IPS-NIHi7 (cell line): ENCODE results near the gene CSAG1.
"Not testable (repeated sequence)": the region's sequence is repeated elsewhere in the genome, so short reads cannot be mapped to it uniquely, and the experiment has no call there.

Experiments used
- DNase-seq: peaks from one replicate; pipeline ENCODE4 v3.0.0; 2012; ENCODE audit warnings: mixed read lengths; ENCODE audit errors: extremely low spot score

Gene CSAG1

DNA sequence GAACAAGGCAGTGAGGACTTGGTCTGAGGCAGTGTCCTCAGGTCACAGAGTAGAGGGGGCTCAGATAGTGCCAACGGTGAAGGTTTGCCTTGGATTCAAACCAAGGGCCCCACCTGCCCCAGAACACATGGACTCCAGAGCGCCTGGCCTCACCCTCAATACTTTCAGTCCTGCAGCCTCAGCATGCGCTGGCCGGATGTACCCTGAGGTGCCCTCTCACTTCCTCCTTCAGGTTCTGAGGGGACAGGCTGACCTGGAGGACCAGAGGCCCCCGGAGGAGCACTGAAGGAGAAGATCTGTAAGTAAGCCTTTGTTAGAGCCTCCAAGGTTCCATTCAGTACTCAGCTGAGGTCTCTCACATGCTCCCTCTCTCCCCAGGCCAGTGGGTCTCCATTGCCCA is 33.1 kb downstream of the CSAG1 start:
- DNase-seq = not testable (repeated sequence)

DNA sequence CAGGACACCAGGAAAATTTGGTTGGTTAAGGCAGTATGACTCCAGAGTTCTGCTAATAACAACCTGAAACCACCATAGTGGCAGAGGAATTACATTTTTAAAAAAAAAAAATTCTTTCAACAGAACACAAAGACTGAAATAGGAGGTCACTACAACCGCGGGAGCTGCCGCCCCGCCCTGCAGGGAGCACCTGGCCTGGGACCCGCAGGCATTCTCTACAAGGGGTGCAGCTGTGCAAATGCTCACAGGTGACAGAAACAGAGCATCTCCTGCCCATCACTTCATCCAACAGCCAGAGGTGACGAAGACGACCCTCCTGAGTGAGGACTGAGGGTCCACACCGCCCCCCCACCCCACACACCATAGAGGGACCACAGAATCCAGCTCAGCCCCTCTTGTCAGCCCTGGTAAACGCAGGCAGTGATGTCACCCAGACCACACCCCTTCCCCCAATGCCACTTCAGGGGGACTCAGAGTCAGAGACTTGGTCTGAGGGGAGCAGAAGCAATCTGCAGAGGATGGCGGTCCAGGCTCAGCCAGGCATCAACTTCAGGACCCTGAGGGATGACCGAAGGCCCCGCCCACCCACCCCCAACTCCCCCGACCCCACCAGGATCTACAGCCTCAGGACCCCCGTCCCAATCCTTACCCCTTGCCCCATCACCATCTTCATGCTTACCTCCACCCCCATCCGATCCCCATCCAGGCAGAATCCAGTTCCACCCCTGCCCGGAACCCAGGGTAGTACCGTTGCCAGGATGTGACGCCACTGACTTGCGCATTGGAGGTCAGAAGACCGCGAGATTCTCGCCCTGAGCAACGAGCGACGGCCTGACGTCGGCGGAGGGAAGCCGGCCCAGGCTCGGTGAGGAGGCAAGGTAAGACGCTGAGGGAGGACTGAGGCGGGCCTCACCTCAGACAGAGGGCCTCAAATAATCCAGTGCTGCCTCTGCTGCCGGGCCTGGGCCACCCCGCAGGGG is 35.3 kb downstream of the CSAG1 start, which contains the start of gene MAGEA3:
Gene MAGEA3, plus strand, starts transcription at position 843 of the 980 bp plus-strand sequence. CDS start 2,039 bp downstream, outside the sequence.
- DNase-seq = not testable (repeated sequence)

- DNase-seq = not testable (repeated sequence)
Observed at GRCh38 chrX:152681012-152681411, 52.5 kb downstream of the CSAG1 start.
